HEK293 (cell line): Measurements from ENCODE around the gene PRTFDC1.

ENCODE experiments used
- CTCF ChIA-PET: fragments of 350-600 bp; formaldehyde crosslinking; extraction: SDS; loops from one replicate; lab custom pipeline; 2021; ENCODE audit warnings: antibody characterized with exemption; lab: Yijun Ruan, JAX
- POLR2A ChIA-PET: fragments of 300-600 bp; formaldehyde crosslinking; extraction: SDS; loops from one replicate; lab custom pipeline; 2020; ENCODE audit warnings: antibody characterized with exemption, inconsistent platforms; lab: Yijun Ruan, JAX
- H3K27ac ChIP-seq: fragments of 200-500 bp; sonication (Bioruptor generic); 2 replicates; pipeline ENCODE4 v1.5.1; 2014; ENCODE audit warnings: low read depth, low read length, control low read depth, inconsistent platforms; ENCODE audit errors: extremely low read depth
- H3K36me3 ChIP-seq, 2 experiments: fragments of 200-500 bp in 1 of 2; sonication (Bioruptor generic) in 1 of 2; 1 replicate in 1 of 2; 2 replicates in 1 of 2; pipeline ENCODE4 v1.5.1; 2014 to 2017; ENCODE audit warnings: inconsistent platforms in 2 of 2, low read length in 2 of 2; ENCODE audit not compliant: control insufficient read depth in 2 of 2, insufficient read depth in 1 of 2
- H3K4me1 ChIP-seq: fragments of 200-500 bp; sonication (Bioruptor generic); 2 replicates; pipeline ENCODE4 v1.5.1; 2014; ENCODE audit warnings: mild to moderate bottlenecking, low read length, inconsistent platforms; ENCODE audit not compliant: control insufficient read depth, insufficient read depth
- H3K4me3 ChIP-seq: 2 replicates; pipeline ENCODE4 v1.5.1; 2011; ENCODE audit warnings: low read depth, mild to moderate bottlenecking, control low read depth, low read length, moderate library complexity
- H3K9me3 ChIP-seq: fragments of 200-500 bp; sonication (Bioruptor generic); 2 replicates; pipeline ENCODE4 v1.5.1; 2014; ENCODE audit warnings: low read depth, low read length, inconsistent platforms; ENCODE audit not compliant: control insufficient read depth, insufficient read depth
- KLF9 ChIP-seq: fragments of 450-650 bp; formaldehyde crosslinking; IDR thresholded peaks from 2 replicates; pipeline ENCODE4 v1.5.1; 2016; ENCODE audit warnings: missing biosample characterization, missing genetic modification characterization, low read depth
- ZBTB10 ChIP-seq: fragments of 450-650 bp; formaldehyde crosslinking; IDR thresholded peaks from 2 replicates; pipeline ENCODE4 v1.5.1; 2016; ENCODE audit warnings: missing biosample characterization, missing genetic modification characterization
- ZBTB44 ChIP-seq: fragments of 450-650 bp; IDR thresholded peaks from 2 replicates; pipeline ENCODE4 v1.5.1; 2018; ENCODE audit warnings: missing biosample characterization, mild to moderate bottlenecking, missing genetic modification characterization
- ZBTB49 ChIP-seq: fragments of 450-650 bp; formaldehyde crosslinking; IDR thresholded peaks from 2 replicates; pipeline ENCODE4 v1.5.1; 2016; ENCODE audit warnings: missing biosample characterization, missing genetic modification characterization, low read depth
- ZFP3 ChIP-seq: fragments of 450-650 bp; formaldehyde crosslinking; IDR thresholded peaks from 2 replicates; pipeline ENCODE4 v1.5.1; 2016; ENCODE audit warnings: low read depth, missing biosample characterization, missing genetic modification characterization
- ZNF16 ChIP-seq: fragments of 450-650 bp; formaldehyde crosslinking; IDR thresholded peaks from 2 replicates; pipeline ENCODE4 v1.5.1; 2016; ENCODE audit warnings: low read depth, missing biosample characterization, missing genetic modification characterization
- ZNF514 ChIP-seq: fragments of 450-650 bp; formaldehyde crosslinking; IDR thresholded peaks from 2 replicates; pipeline ENCODE4 v1.5.1; 2016; ENCODE audit warnings: missing biosample characterization, missing genetic modification characterization
- ZNF530 ChIP-seq: fragments of 450-650 bp; formaldehyde crosslinking; IDR thresholded peaks from 2 replicates; pipeline ENCODE4 v1.5.1; 2016; ENCODE audit warnings: low read depth, missing biosample characterization, missing genetic modification characterization
- ZNF645 ChIP-seq: fragments of 450-650 bp; formaldehyde crosslinking; IDR thresholded peaks from 2 replicates; pipeline ENCODE4; 2016; ENCODE audit warnings: missing biosample characterization, missing genetic modification characterization
- ZNF660 ChIP-seq: fragments of 450-650 bp; IDR thresholded peaks from 2 replicates; pipeline ENCODE4 v1.5.1; 2018; ENCODE audit warnings: missing biosample characterization, mild to moderate bottlenecking, missing genetic modification characterization
- ZNF664 ChIP-seq: fragments of 450-650 bp; formaldehyde crosslinking; IDR thresholded peaks from 2 replicates; pipeline ENCODE4 v1.5.1; 2016; ENCODE audit warnings: missing biosample characterization, missing genetic modification characterization
- ZNF692 ChIP-seq: fragments of 450-650 bp; formaldehyde crosslinking; IDR thresholded peaks from 2 replicates; pipeline ENCODE4 v1.5.1; 2016; ENCODE audit warnings: missing biosample characterization, missing genetic modification characterization

The PRTFDC1 gene

GRCh38 chr10:24979685-24980084 lies 27.3 kb upstream of the PRTFDC1 start:
- POLR2A ChIA-PET: no interaction called here
- no peak overlapping the region for H3K4me3 ChIP-seq
- H3K36me3 ChIP-seq: no peaks in the 10 kb centered on the region
- TF ChIP-seq ZNF664 (tag by site-specific recombination) (no peak), ZNF530 (tag by site-specific recombination) (no peak), ZBTB49 (tag by site-specific recombination) (no peak), ZBTB10 (tag by site-specific recombination) (no peak), ZNF692 (no peak), ZNF16 (tag by site-specific recombination) (no peak)
- H3K9me3 ChIP-seq: no peaks in the 10 kb centered on the region
- CTCF ChIA-PET: interaction anchor here (0.6 kb wide), 1 partner anchor 10 kb away, joined by 3 read pairs; no protein-coding TSS in a partner anchor
- H3K27ac ChIP-seq: no peak overlapping the region
- no peaks in the 10 kb centered on the region for H3K4me1 ChIP-seq

- ChIA-PET CTCF (no interaction called here), POLR2A (no interaction called here)
- no peak overlapping the region for H3K27ac ChIP-seq
- H3K4me1 ChIP-seq: no peaks in the 10 kb centered on the region
- H3K9me3 ChIP-seq: no peaks in the 10 kb centered on the region
- H3K36me3 ChIP-seq: no peaks in the 10 kb centered on the region
- TF ChIP-seq ZNF692: no peak
- no peak for TF ChIP-seq ZFP3
- no peak for TF ChIP-seq ZNF660
- TF ChIP-seq ZNF645: no peak
- TF ChIP-seq KLF9 (tag by site-specific recombination): no peak
- no peak for TF ChIP-seq ZBTB44 (tag by site-specific recombination)
- no peak for TF ChIP-seq ZNF514 (tag by site-specific recombination)
- H3K4me3 ChIP-seq: no peak overlapping the region
Measured at GRCh38 chr10:24974976-24975375, 22.6 kb upstream of the PRTFDC1 start.
